HG03175 (cell line): ENCODE data around the gene TGFB2.

ENCODE experiments used
- ATAC-seq: cut with Tn5 transposase; IDR thresholded peaks from one replicate; pipeline ENCODE4 v1.9.1; 2021; ENCODE audit warnings: mild to moderate bottlenecking, moderate library complexity; ENCODE audit not compliant: unreplicated experiment

The TGFB2 gene

DNA sequence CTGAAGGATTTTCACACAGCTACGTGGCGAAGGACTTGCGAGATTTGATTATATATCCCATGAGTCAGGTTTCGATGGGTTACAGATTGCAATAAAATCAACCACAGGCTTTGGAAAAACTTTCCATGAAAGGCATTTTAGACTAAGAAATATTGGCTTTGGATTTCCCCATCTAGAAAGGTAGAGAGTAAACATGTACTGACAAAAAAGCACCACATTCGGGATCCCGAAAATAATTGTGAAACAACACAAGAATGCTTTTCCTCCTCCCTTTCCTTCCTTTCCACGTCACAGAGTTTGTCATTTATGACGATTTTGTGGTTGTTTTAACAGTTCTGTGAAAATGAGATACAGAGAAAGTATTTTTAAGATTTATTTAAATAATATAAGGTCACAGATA, 38.5 kb downstream of the TGFB2 start:
- ATAC-seq = no peak

DNA sequence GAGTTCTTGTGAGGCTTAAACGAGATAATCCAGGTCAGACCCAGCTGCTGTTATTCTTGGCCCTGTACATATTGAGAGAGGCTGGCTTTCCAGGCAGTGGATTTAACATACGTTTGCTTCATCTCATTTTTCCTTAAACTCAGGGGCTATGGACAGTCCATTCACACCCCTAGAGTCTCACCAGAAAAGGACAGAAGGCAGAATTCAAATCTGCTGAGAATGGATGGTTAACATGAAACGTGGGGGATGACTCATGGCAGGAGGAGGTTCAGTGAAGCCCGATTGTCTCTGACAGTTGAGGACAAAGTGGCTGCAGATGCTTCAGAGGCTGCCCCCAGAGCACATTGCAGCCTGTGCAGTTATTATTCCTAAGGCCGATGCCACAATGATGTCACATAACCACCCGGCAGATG, 39.5 kb downstream of the TGFB2 start:
- ATAC-seq = no peak

DNA sequence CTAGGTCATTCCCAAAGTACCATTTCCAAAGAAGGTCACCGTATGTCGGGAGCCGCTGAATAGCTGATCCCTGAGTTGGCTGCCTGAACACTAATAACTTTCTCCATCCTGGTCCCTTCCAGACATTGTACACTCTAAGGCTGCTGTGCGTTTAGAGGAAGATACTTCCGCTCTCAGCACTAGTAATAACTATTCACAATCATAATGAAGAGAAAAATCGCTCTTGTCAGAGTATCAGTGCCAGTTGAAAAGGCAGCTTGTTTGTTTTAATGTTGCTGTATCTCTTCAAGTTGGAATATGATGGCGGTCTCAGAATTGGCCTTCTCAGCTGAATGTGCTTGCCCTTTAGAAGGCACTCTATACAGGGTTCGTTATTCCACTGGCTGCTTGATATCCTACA, 43.5 kb downstream of the TGFB2 start:
- ATAC-seq = no peak

DNA sequence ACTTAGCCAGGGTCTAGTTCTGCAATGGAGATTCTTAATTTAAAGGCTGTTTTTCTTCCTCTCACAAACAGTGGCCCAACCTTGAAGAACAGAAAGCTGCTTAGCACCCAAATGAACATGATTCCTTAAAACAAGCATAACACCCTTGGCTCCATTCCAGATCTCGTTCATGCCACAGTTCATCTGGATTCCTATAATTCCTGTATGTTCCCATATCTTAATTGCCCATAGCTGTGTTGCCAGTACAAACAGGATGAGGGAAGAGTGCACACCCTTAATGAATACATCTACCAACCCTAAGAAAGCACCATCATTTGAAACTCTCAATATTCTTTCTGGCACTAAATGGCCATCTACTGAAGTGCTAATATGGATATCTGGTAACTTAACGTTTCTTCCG, 45.5 kb downstream of the TGFB2 start:
- no peak for ATAC-seq

DNA sequence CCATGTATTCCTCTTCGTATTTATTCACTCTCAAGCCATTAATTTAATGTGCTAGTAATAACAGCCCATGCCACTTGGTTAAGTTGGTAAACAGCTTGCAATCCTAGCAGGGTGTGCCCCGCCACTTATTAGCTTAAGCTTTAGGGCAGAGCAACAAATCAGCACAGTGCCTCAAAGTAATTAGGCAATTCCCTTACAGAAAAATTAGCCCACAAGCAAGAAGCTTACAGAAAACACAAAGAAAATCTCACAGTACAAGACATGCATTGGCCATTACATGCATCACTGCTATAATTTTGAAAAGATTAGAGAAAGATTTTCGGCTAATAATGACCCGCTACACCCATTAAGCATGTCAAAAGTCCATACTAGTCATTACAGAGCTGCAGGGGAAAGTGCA, 47.6 kb downstream of the TGFB2 start:
- ATAC-seq = no peak

DNA sequence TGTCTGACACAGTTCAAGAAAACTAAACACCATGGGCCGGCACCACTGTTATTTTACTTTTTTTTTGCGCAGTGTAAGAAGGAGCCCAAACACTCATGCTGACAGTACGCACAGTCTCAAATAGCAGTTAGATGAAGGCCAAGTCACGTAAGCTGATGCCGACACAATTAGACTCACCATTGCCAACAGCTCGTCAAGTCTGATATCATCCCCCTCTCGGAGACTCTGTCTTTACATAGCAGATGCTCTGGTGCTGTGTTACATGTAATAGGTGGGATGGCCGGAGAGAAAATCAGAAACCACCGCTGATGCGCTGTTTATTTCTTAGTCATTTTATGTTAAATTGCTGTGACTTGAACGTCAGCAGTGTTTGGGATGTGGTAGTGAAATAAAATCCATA, 49.3 kb downstream of the TGFB2 start:
- ATAC-seq = no peak

DNA sequence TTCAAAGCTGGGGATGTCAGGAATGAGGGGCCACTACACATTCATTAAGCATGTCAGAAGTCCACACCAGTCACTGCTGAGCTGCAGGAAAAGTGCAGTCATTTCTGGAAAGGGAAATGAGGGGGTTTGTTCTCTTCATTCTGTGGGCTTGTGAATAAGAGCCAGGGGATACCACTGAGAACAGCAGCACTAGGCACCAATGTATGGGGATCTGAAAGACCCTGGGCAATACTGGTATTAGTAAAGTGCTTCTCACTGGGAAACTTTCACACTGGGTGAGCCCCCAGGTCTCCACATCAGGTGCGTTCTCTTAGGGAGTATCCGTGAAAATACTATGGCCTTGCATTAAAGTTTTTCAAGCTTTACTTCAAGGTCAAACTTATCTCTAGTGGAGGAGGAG, 49.9 kb downstream of the TGFB2 start:
- ATAC-seq = no peak

DNA sequence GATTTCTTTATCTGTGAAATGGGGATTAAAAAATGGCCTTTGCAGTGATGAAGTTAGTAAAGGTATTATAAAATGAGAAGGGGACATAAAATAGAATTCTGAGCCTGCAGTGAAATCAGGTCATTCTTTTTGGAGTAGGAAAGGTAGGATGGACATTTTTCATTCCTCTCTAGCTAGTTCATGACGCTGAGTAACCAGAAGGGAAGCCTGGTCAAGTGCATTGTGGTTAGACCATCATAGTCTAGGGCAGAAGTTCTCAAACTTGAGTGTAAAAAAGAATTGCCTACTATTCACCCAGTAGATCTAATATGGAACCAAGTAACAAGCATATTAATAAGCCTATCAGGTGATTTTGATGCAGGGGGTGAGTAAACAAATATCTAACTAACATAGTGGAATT, 50.8 kb downstream of the TGFB2 start:
- no peak for ATAC-seq

DNA sequence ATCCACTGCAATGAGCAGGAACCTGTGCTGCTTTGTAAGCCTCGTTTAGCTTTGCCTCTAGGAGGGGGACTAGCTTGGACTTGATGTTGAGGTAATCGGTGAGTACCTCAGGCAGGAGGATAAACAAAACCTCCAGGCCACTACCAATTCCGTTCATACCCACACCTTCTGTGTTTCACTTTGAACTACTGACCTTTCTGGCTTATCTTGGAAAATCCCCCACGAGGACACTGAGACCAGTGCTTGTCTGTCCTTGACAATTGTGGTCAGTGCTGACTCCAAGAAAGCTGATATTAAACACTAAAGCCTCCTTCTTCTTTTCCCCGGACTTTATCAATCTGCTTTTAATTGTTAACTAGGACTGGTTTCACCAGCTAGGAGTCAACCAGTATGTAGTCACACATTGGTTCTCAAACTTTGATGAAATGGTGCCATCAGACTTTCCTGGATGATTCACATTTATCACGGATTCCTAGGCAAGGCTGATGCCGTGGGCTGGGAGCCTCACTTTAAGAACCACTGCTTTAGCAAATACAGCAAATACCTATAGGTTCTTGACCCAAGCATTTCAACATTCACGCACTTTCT, 52.7 kb downstream of the TGFB2 start:
- ATAC-seq = no peak

DNA sequence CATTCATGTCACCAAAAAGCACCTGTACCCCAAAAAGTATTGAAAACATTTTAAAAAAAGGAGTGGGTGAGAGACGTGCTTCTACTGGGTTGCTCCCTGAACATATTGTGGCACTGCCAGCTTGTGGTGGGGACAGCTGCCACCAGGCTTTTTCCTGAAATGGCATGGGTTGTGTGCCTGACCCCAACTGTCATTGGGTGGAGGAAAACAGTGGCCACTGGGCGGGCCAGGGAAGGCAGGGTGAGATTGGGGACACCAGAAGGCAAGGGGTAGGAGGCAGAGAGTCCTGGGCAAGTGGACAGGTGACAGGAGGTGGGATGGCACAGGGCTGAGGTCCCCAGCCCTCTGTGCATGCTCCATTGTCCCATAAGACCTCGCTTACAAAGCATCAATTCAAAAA, 55.5 kb downstream of the TGFB2 start:
- ATAC-seq = no peak

DNA sequence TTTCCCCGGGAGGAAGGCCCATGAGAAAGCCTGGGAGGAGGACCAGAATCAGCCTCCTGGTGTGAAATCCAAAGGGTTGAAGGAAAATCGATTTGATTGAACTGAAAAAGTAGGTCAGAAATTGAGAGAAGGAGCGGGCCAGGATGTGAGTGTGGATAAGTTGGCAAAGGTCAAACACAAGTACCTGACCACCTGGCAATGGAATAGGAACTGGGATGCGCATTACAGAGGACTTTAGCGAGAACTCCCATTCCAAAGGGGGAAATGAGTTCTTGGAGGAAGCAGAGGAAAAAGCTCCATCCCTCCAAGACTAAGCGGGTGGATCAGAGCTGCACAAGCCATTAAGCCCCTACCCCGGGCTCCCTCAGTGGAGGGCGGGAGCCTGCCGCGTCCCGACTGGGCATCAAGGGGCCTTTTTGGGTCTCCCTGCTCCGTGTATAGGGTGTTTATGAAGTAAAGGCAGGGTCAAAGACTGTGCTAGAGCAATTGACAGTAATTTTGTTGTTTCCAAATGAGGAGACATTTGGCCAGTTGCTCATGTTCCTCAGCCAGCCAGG, 56.4 kb downstream of the TGFB2 start:
- ATAC-seq = no peak

DNA sequence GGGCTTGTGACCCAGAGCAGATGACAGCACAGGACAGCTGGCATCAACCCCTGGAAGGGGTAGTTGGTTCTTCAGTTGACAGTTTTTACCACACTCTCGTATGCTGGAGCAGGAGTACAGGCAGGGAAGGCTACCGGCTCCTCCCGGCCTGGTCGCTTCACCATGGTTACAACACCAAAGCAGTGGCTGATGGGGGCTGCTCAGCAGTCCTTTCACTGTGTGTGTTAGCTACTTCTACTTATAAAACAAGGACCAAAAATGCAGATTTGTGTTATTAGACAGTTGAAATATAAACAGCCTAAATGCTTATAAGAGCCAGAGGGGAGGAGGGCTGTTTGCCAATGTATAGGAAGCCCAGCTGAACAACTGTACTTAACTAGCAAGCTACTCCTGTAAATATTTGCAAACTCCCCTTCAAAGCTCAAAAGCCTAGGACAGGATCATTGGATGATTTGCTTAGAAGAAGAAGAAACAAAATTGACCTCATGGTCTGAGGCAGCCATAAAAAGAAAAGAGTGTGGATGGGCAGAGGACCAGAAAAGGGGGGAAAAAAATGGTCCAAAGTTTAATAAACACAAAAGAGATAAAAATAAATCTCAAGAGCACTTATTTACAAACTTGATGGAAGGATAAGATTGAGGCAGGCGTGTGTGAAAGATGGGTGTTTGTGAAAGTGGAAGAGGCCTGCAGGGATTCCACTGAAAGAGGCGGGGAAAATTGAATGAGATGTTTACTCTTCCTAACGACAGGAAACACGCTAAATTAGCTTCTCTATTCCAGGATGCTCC, 57.1 kb downstream of the TGFB2 start:
- no peak for ATAC-seq

DNA sequence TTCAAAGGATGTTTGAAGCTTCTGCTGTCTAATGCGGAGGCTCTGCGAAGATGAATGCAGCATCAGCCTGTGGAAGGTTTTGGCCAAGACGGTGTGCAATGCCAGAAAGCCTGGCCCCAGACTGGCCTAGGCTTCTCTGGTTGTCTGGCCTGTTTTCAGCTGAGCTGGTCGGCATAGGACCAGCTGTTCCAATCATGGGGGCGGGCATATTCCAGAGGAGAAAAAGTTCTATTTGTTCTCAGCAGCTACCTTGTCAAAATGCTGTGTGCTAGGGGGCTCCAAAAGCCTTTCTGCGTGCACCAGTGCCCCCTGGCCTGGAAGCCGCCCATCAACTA, 57.6 kb downstream of the TGFB2 start:
- no peak for ATAC-seq

DNA sequence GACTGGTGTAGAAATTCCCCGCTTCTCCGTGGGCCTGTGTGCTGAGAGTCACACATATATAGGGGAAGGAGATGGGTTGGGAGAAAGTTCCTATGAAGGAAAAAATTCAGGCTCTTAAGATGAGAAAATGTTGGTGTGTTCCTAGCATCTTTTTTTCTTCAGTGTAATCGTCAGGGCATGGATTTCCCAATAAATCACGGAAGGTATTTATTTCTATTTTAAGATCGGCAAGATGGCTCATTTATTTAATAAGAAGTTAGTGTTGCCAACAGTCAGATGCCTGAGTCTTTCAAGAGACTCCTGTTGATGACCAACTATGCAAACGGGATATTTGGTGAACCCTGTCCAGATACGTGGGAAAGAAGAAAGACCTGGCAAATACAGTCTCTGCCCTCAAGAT, 58.2 kb downstream of the TGFB2 start:
- ATAC-seq = no peak

DNA sequence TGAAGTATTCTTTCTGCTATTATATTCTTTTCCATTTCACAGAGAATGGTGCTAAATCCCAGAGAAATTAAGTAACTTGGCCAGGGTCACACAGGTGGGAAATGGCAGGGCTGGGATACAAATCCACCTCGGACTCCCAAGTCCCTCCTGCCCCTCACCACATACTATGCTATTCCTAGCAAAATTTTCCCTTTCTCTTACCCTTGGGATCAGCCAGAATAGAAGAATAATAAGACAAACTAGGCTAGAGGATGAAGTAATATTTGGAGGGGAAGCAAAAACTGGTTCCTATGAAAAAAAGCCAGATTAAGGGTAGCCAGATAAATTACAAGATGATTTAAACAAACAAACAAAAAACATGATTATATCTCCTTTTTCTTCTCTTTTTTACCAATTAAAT, 62.5 kb downstream of the TGFB2 start:
- ATAC-seq = no peak

DNA sequence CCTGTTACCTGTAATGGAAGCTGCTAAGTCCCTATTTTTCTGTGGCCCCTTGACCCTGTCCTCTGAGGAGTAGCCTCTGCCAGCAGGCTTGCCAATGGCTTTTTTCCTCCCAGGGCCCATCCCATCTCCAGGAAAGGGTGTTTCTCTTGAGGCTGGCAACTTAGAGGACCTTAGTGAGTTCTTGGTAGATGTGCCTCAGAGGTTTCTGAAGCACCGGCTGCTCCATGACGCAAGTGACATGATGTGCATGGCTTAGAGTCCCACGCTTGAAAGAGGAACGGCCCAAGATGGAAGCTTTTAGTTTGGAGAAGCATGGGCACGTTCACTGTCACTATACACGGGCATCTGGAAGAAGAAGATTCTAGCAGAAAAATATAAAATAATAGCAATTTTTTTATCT, 63.0 kb downstream of the TGFB2 start:
- no peak for ATAC-seq

DNA sequence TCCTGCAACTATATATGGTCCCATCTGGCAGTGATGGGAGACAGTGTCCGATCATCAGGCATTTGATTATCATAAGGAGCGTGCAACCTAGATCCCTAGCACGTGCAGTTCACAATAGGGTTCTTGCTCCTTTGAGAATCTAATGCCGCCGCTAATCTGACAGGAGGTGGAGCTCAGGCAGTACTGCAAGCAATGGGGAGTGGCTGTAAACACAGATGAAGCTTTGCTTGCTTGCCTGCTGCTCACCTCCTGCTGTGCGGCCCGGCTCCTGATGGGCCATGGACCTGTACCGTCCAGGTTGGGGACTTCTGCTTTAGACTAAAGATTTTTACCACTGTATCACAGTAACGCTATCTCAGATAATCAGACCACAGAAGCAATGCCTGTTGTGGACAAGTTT, 63.8 kb downstream of the TGFB2 start:
- ATAC-seq = no peak

DNA sequence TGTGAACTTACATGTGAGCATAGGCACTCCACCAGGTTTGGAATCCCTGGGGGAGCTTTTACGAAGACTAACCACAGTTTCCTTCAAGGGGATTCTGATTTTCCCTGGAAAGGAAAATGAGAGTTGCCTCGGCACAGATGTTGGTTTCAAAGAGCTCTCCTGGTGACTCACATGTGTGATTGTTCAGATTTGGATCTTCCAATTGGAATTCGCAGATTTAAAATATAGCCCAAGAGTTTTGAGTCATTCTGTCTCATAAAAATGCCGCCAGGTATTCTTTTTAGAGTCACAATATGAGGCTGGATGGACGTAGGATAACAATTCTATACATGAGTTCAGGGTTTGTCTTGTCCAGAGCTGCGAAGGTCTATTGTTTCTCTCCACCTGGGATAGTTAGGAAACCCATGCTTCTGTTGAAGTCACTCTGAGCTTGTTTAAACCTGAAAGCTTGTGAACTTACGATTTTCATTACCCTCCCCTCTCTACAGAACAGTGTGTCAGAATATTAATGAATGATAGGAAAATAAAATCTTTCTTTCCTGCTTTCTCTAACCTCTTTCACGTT, 64.9 kb downstream of the TGFB2 start:
- ATAC-seq = no peak

DNA sequence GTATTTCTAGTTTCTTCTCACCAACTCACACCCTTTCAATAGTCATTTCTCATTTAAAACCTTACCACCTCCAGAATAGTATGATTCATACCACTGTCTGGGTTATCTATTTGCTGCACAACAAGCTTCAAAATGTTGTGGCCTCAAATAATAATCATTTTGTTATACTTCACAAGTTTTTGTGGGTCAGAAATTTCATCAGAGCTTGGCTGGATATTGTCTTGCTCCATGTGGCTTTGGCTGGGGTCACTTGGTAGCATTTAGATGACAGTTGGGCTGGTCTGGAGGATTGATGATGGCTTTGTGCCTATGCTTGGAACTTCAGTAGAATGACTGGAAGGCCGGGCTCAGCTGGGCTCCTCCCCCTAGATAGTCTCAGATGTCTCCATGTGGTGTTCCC, 66.0 kb downstream of the TGFB2 start:
- ATAC-seq = no peak

DNA sequence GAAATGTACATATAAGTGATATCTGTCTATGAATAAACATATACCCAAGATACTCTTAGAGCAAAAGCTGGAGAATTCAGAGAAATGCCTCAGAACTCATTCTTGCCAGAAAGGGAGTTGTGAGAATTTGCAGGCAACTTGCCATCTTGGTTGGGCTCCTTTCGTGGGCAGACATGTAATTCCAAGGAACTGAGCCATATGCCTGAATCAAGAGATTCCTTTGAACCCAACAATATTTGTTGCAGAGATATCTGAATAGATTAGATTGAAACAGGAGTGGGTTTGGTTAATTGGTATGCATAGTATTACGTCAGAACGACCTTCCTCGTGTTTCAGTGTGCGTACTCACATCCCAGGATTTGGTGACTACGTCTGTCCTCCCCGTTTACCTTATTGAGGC, 67.0 kb downstream of the TGFB2 start:
- no peak for ATAC-seq

DNA sequence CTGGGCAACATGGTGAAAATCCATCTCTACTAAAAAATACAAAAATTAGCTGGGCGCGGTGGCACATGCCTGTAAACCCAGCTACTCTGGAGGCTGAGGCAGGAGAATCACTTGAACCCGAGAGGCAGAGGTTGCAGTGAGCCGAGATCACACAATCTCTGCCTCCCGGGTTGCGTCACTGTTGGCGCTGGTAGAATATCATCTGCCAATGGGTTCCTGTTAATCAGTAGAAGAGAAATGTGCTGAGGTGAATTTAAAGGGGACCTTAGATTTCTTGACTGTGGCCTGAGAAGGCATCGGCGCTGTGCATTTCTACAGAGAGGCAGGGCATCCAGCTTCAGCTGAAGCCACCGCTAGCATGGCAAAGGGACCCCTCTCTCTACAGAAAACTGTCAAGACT, 68.0 kb downstream of the TGFB2 start:
- ATAC-seq = no peak

DNA sequence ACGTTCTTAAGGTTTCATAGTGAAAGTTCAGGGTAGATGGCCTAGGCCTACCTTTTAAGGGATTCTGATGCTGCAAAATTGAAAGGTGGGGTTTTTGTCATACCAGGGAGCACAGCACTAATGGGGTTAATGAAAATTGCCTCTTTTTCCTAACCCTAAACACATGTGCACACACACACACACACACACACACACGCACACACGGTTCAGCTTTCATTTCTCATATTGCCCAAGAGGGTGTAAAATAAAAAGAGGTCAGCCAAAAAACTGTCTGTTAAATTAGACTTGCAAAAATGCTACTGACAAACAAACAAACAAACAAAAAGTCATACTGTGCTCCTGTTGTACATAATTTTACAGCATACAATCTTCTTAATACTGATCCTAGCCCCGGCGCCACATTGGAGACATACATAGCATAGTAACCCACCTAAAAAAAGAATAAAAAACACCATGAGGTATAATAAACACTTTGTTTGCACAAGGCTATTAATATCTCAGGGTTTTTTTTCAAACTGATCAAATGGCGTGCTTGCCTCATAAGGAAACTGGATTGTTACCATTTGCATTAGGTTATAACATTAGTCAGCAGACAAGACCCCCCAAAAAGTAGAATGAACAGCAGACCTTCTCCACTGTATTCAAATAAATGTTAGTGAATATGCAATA, 69.1 kb downstream of the TGFB2 start:
- no peak for ATAC-seq
